ENCODE measurements around the gene DAPK2. TPM values are rescaled to one million over a fixed set of nuclear protein-coding genes. Genes with fewer than 3 reads are reported as not detected.

DAPK2 gene
- total and polyA plus RNA-seq, 2 donors (not counting 1 experiment from before 2014, with no cell fraction given): 14.4 to 21.4 TPM

GRCh38 chr15:63970621-63971426, 75.5 kb downstream of the DAPK2 start:
- Histone ChIP-seq H3K27me3 (ENCODE audit: control insufficient read depth, insufficient read depth, low read length) (no peaks in the 10 kb centered on the region), H3K4me1 (ENCODE audit: control insufficient read depth, extremely low read depth, insufficient read depth, low read length) (peaks cover 13% of the 10 kb centered on the region), H3K79me2 (ENCODE audit: control insufficient read depth, insufficient read depth, low read length) (no peaks in the 10 kb centered on the region), H4K20me1 (ENCODE audit: control insufficient read depth, extremely low read depth, insufficient read depth, low read length) (no peaks in the 10 kb centered on the region), H3K9me3 (ENCODE audit: control insufficient read depth, insufficient read depth, low read depth, low read length) (no peaks in the 10 kb centered on the region), H3K4me2 (ENCODE audit: extremely low read depth, insufficient read depth, low read length) (no peak overlapping the region), H3K27ac (ENCODE audit: insufficient read depth, low read length) (no peak overlapping the region), H3K9ac (ENCODE audit: insufficient read depth, low read length) (no peak overlapping the region), H2AFZ (ENCODE audit: low read length) (no peak overlapping the region), H3K4me3 (replicated peaks in 1 of 4; ENCODE audit: control extremely low read depth in 1 of 4, insufficient read depth in 1 of 4, low read depth in 3 of 4, low read length in 4 of 4) (no peak overlapping the region), H3K36me3 (ENCODE audit: control insufficient read depth, insufficient read depth, low read length) (no peaks in the 10 kb centered on the region)
- no peak for TF ChIP-seq EZH2 (IDR thresholded peaks at IDR 0.05; ENCODE audit: low read length, missing control alignments)
- no peak for TF ChIP-seq CTCF (conservative IDR thresholded peaks at IDR 0.05 in 1 of 2, IDR thresholded peaks at IDR 0.05 in 1 of 2; ENCODE audit: low read depth in 1 of 2, low read length in 2 of 2)
- no peak for DNase-seq (ENCODE audit: low read depth in 2 of 2)

GRCh38 chr15:63969652-63970421, 76.4 kb downstream of the DAPK2 start:
- TF ChIP-seq CTCF (conservative IDR thresholded peaks at IDR 0.05 in 1 of 2, IDR thresholded peaks at IDR 0.05 in 1 of 2; ENCODE audit: low read depth in 1 of 2, low read length in 2 of 2): no peak
- TF ChIP-seq EZH2 (IDR thresholded peaks at IDR 0.05; ENCODE audit: low read length, missing control alignments): no peak
- Histone ChIP-seq H3K36me3 (ENCODE audit: control insufficient read depth, insufficient read depth, low read length) (no peaks in the 10 kb centered on the region), H3K79me2 (ENCODE audit: control insufficient read depth, insufficient read depth, low read length) (no peaks in the 10 kb centered on the region), H3K9me3 (ENCODE audit: control insufficient read depth, insufficient read depth, low read depth, low read length) (no peaks in the 10 kb centered on the region), H3K4me3 (replicated peaks in 1 of 4; ENCODE audit: control extremely low read depth in 1 of 4, insufficient read depth in 1 of 4, low read depth in 3 of 4, low read length in 4 of 4) (no peak overlapping the region), H4K20me1 (ENCODE audit: control insufficient read depth, extremely low read depth, insufficient read depth, low read length) (no peaks in the 10 kb centered on the region), H2AFZ (ENCODE audit: low read length) (no peak overlapping the region), H3K27ac (ENCODE audit: insufficient read depth, low read length) (no peak overlapping the region), H3K4me2 (ENCODE audit: extremely low read depth, insufficient read depth, low read length) (no peak overlapping the region), H3K9ac (ENCODE audit: insufficient read depth, low read length) (no peak overlapping the region), H3K4me1 (ENCODE audit: control insufficient read depth, extremely low read depth, insufficient read depth, low read length) (peaks cover 13% of the 10 kb centered on the region), H3K27me3 (ENCODE audit: control insufficient read depth, insufficient read depth, low read length) (no peaks in the 10 kb centered on the region)
- DNase-seq (ENCODE audit: low read depth in 2 of 2): no peak

GRCh38 chr15:63968700-63969099, 77.6 kb downstream of the DAPK2 start:
- H3K4me2 ChIP-seq (ENCODE audit: extremely low read depth, insufficient read depth, low read length): no peak overlapping the region
- H2AFZ ChIP-seq (ENCODE audit: low read length): no peak overlapping the region
- peaks cover 11% of the 10 kb centered on the region for H3K4me1 ChIP-seq (ENCODE audit: control insufficient read depth, extremely low read depth, insufficient read depth, low read length)
- no peaks in the 10 kb centered on the region for H4K20me1 ChIP-seq (ENCODE audit: control insufficient read depth, extremely low read depth, insufficient read depth, low read length)
- DNase-seq (ENCODE audit: low read depth in 2 of 2): no peak
- H3K36me3 ChIP-seq (ENCODE audit: control insufficient read depth, insufficient read depth, low read length): no peaks in the 10 kb centered on the region
- H3K9ac ChIP-seq (ENCODE audit: insufficient read depth, low read length): no peak overlapping the region
- no peak overlapping the region for H3K27ac ChIP-seq (ENCODE audit: insufficient read depth, low read length)
- TF ChIP-seq EZH2 (IDR thresholded peaks at IDR 0.05; ENCODE audit: low read length, missing control alignments): no peak
- no peaks in the 10 kb centered on the region for H3K79me2 ChIP-seq (ENCODE audit: control insufficient read depth, insufficient read depth, low read length)
- H3K27me3 ChIP-seq (ENCODE audit: control insufficient read depth, insufficient read depth, low read length): no peaks in the 10 kb centered on the region
- H3K4me3 ChIP-seq (replicated peaks in 1 of 4; ENCODE audit: control extremely low read depth in 1 of 4, insufficient read depth in 1 of 4, low read depth in 3 of 4, low read length in 4 of 4): no peak overlapping the region
- no peaks in the 10 kb centered on the region for H3K9me3 ChIP-seq (ENCODE audit: control insufficient read depth, insufficient read depth, low read depth, low read length)

All from fibroblast of lung (primary cell).